Retinal pigment epithelial cell (primary cell): ENCODE measurements around the gene PACS1.

Experiments
- DNase-seq: peaks from one replicate; pipeline ENCODE4 v3.0.0-alpha.2; 2010; ENCODE audit warnings: low read depth
- H3K4me3 ChIP-seq: 2 replicates; pipeline ENCODE4 v1.5.1; 2011; ENCODE audit warnings: mild to moderate bottlenecking, low read length, control low read depth, moderate library complexity
- TF ChIP-seq, protein P1 (sequence below): conservative IDR thresholded peaks from 2 replicates; pipeline ENCODE4 v1.5.1; 2011; ENCODE audit warnings: low read depth, low read length, control low read depth, inconsistent platforms

Gene PACS1

DNA sequence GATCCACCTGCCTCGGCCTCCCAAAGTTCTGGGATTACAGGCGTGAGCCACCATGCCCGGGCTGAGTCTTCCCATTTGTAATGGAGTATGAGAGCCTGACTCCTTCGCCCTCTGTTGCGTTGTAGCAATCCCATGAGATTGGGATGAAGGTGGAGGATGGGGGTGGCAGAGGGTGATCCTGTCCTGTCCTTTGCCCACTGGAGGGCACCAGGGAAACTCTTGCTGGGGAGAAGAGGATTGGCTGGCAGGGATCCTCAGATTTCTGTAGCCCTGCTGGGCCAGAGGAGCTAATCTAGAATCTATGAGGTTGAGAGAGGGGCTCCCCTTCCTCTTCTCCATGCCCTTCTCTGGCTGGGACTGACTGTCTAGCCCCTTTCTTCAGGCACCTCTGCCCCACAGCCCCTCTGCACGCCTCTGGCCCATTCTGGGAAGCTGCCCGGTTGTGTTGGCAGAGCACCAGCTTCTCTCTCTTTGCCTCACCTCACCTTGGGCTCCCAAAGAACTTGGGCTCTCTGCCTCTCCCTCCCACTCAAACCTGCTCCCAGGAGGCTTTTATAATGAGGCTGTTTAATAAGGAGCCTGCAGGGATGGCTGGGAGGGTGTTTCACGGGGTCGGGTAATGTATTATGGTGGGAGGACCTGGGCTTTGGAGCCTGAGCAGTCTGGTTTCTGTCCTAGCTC is 34.3 kb upstream of the PACS1 start:
- no peak overlapping the region for H3K4me3 ChIP-seq
- TF ChIP-seq, protein P1, sequence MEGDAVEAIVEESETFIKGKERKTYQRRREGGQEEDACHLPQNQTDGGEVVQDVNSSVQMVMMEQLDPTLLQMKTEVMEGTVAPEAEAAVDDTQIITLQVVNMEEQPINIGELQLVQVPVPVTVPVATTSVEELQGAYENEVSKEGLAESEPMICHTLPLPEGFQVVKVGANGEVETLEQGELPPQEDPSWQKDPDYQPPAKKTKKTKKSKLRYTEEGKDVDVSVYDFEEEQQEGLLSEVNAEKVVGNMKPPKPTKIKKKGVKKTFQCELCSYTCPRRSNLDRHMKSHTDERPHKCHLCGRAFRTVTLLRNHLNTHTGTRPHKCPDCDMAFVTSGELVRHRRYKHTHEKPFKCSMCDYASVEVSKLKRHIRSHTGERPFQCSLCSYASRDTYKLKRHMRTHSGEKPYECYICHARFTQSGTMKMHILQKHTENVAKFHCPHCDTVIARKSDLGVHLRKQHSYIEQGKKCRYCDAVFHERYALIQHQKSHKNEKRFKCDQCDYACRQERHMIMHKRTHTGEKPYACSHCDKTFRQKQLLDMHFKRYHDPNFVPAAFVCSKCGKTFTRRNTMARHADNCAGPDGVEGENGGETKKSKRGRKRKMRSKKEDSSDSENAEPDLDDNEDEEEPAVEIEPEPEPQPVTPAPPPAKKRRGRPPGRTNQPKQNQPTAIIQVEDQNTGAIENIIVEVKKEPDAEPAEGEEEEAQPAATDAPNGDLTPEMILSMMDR: no peak
- no peak for DNase-seq

- TF ChIP-seq, protein P1: no peak
- no peak overlapping the region for H3K4me3 ChIP-seq
- no peak for DNase-seq
Observed at GRCh38 chr11:66036334-66036710, 33.8 kb upstream of the PACS1 start.

DNA sequence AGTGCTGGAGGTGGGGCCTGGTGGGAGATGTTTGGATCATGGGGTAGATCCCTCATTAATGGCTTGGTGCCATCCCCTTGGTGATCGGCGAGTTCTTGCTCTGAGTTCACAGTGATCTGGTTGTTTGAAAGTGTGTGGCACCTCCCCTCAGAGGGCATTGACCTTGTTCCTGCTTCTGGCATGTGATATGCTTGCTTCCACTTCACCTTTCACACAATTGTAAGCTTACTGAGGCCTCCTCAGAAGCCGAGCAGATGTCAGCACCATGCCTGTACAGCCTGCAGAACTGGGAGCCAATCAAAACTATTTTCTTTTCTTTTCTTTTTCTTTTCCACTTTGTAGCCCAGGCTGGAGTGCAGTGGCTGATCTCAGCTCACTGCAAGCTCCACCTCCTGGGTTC is 32.7 kb upstream of the PACS1 start:
- TF ChIP-seq, protein P1: no peak
- no peak for DNase-seq
- no peak overlapping the region for H3K4me3 ChIP-seq

DNA sequence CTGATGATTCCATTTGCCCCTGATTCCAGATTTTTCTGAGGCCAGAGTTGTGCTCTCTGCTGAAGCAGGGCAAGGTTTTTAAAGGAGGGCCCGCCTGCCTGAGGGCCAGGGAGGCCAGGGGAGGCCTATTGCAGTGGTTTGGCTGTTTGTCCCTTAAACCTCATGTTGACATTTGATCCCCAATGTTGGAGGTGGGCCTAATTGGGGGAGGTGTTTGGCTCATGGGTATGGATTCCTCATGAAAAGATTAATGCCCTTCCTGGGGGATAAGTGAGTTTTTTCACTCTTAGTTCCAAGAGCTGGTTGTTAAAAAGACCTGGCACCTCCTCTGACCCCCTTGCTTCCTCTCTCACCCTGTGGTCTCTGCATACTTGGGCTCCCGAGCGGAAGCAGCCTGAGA is 30.3 kb upstream of the PACS1 start:
- DNase-seq: no peak
- TF ChIP-seq, protein P1: no peak
- no peak overlapping the region for H3K4me3 ChIP-seq

DNA sequence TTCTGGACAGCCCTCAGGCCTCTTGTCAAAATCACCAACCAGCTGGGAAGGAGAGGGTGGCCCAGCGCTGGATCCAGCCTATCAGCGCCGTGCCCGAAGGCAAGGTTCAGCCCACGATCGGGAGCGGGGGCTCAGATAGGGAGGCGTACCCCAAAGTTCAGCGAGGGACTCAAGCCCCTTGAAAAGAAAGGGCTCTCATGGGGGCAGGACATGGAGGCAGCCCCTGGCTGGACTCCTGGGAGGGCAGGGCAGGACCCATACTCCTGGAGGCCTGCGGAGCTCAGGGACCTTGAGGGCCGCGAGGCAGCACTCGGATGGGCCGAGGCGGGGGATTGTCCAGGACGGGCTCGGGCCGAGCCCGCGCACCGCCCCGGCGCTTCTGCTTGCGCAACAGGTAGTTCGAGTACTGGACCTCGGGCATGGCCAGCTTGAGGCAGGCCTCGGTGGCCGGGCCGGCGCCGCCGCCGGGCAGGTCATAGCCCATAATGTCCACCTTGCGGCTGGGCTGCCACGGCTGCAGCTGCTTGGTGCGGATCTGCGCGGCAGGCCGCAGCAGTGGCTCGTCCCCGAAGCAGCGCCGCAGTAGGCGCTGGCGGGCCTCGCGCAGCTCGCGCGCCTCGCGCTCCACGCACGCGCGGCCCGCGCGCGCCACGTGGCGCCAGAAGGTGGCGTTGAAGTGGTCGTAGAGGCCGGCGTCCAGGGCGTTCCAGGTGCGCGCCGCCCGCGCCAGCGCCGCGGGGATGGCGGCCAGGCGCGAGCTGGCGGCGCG is 27.7 kb upstream of the PACS1 start:
- DNase-seq: no peak
- TF ChIP-seq, protein P1: no peak
- no peak overlapping the region for H3K4me3 ChIP-seq

GRCh38 chr11:66042996-66043906 is 26.8 kb upstream of the PACS1 start:
- no peak for DNase-seq
- H3K4me3 ChIP-seq: no peak overlapping the region
- TF ChIP-seq, protein P1: no peak
